K562 (cell line): ENCODE data around the gene DNMT3L. TPM values are rescaled to one million over a fixed set of nuclear protein-coding genes. Genes with fewer than 3 reads are reported as not detected.

Experiments
- ATAC-seq: fragments of 200-7000 bp; cut with Tn5 transposase; 3 replicates; pipeline ENCODE4 v1.9.1; 2020; ENCODE audit warnings: moderate library complexity
- BruUV-seq: library from RNA; stranded (reverse); fragments of 400-500 nt; replicated peaks from 2 replicates; lab custom pipeline; 2021; lab: Mats Ljungman, UMichigan
- CTCF ChIA-PET: fragments of 300-600 bp; formaldehyde crosslinking; extraction: SDS; loops from one replicate; lab custom pipeline; 2021; ENCODE audit warnings: low intra/inter-chr PET ratio; lab: Yijun Ruan, JAX
- POLR2A ChIA-PET: fragments of 300-600, 350-650 bp; sonication (Branson Sonifier 250); formaldehyde crosslinking; extraction: SDS; loops from one replicate; lab custom pipeline; 2021; ENCODE audit warnings: antibody characterized with exemption, inconsistent platforms; lab: Yijun Ruan, JAX
- DNase-seq, 4 experiments: peaks; one replicate each; pipeline versions ENCODE4 v3.0.0 to v3.0.0-alpha.2; 2011 to 2018; ENCODE audit warnings: low spot score in 3 of 4, mixed read lengths in 3 of 4; ENCODE audit errors: extremely low read depth in 1 of 4
- FAIRE-seq: peaks from 2 replicates; lab custom pipeline; 2011; peaks lifted over from hg19 to GRCh38; lab: Jason Lieb, UNC
- H2AFZ ChIP-seq: 2 replicates; pipeline ENCODE4 v1.6.0; 2011; ENCODE audit warnings: low read depth, low read length, control low read depth, inconsistent platforms
- H3K27ac ChIP-seq: fragments of 200-600 bp; 3 replicates; pipeline ENCODE4 v1.8.0; 2011; ENCODE audit warnings: low read depth, mild to moderate bottlenecking, control low read depth, inconsistent platforms, low read length, moderate library complexity, mixed read lengths; ENCODE audit errors: extremely low read depth
- H3K27me3 ChIP-seq, 2 experiments: fragments of 300-600 bp in 1 of 2; 2 replicates in 1 of 2; 3 replicates in 1 of 2; pipeline versions ENCODE4 v1.6.0 to v1.8.0; 2011; ENCODE audit warnings: inconsistent platforms in 2 of 2, low read length in 2 of 2, mild to moderate bottlenecking in 1 of 2, mixed read lengths in 1 of 2, moderate library complexity in 1 of 2; ENCODE audit not compliant: control insufficient read depth in 2 of 2, insufficient read depth in 2 of 2
- H3K36me3 ChIP-seq: fragments of 300-600 bp; 3 replicates; pipeline ENCODE4 v1.8.0; 2011; ENCODE audit warnings: mild to moderate bottlenecking, low read length, inconsistent platforms; ENCODE audit not compliant: control insufficient read depth, insufficient read depth
- H3K4me1 ChIP-seq, 2 experiments: fragments of 200-600 bp in 1 of 2; replicated peaks in 1 of 2; 2 replicates in 1 of 2; 3 replicates in 1 of 2; pipeline versions ENCODE4 v1.5.1 to v1.8.0; 2011; ENCODE audit warnings: inconsistent platforms in 2 of 2, low read length in 2 of 2, mild to moderate bottlenecking in 1 of 2, mixed read lengths in 1 of 2, moderate library complexity in 1 of 2; ENCODE audit not compliant: control insufficient read depth in 2 of 2, insufficient read depth in 2 of 2
- H3K4me2 ChIP-seq: 2 replicates; pipeline ENCODE4 v1.6.1; 2011; ENCODE audit warnings: low read length, control low read depth, inconsistent platforms, mixed read lengths; ENCODE audit not compliant: insufficient read depth
- H3K4me3 ChIP-seq: fragments of 200-600 bp; sonication (generic), shearing (Covaris generic); 2 replicates; pipeline ENCODE4 v1.5.1; 2016; ENCODE audit warnings: control low read depth, inconsistent platforms
- H3K79me2 ChIP-seq: fragments of 200-600 bp; 3 replicates; pipeline ENCODE4 v1.8.0; 2011; ENCODE audit warnings: low read length, inconsistent platforms; ENCODE audit not compliant: control insufficient read depth, insufficient read depth
- H3K9ac ChIP-seq, 2 experiments: 2 replicates each; pipeline versions ENCODE4 v1.6.0 to v1.6.1; 2011; ENCODE audit warnings: low read depth in 2 of 2, low read length in 2 of 2, control low read depth in 1 of 2, inconsistent platforms in 1 of 2, mild to moderate bottlenecking in 1 of 2, mixed read lengths in 1 of 2; ENCODE audit not compliant: insufficient read depth in 1 of 2
- H3K9me1 ChIP-seq: one replicate; pipeline ENCODE4 v1.6.0; 2011; ENCODE audit warnings: inconsistent platforms, mild to moderate bottlenecking, low read length, moderate library complexity; ENCODE audit not compliant: control insufficient read depth, insufficient read depth
- H3K9me3 ChIP-seq: replicated peaks from 2 replicates; pipeline ENCODE4 v1.5.1; 2011; ENCODE audit warnings: low read depth, low read length, inconsistent platforms; ENCODE audit not compliant: control insufficient read depth, insufficient read depth
- H4K20me1 ChIP-seq: replicated peaks from 2 replicates; pipeline ENCODE4 v1.6.1; 2011; ENCODE audit warnings: low read length, inconsistent platforms, mixed read lengths; ENCODE audit not compliant: control insufficient read depth, insufficient read depth
- ATF1 ChIP-seq, 2 experiments: fragments of 450-650 bp in 1 of 2; IDR thresholded peaks; 2 replicates each; pipeline ENCODE4 v1.6.1; 2016; ENCODE audit warnings: missing compliant biosample characterization in 1 of 2, missing genetic modification characterization in 1 of 2
- CBFB ChIP-seq: sonication (generic); formaldehyde crosslinking; IDR thresholded peaks from 2 replicates; pipeline ENCODE4 v1.4.0; 2020; ENCODE audit warnings: mild to moderate bottlenecking, missing genetic modification reagents
- EWSR1 ChIP-seq: fragments of 450-650 bp; IDR thresholded peaks from 2 replicates; pipeline ENCODE4 v1.6.1; 2018; ENCODE audit warnings: borderline replicate concordance, mild to moderate bottlenecking, low read depth, moderate library complexity; ENCODE audit not compliant: partially characterized antibody
- GTF2E2 ChIP-seq: fragments of 200-800 bp; sonication (Bioruptor generic); IDR thresholded peaks from 2 replicates; pipeline ENCODE4 v1.6.1; 2016; ENCODE audit warnings: missing genetic modification characterization, missing compliant biosample characterization
- HNRNPH1 ChIP-seq: fragments of 200-400 bp; formaldehyde crosslinking; optimal IDR thresholded peaks from 2 replicates; pipeline ENCODE3; 2017; ENCODE audit warnings: low read depth, mild to moderate bottlenecking, low read length, moderate library complexity
- MECOM ChIP-seq: fragments of 250-450 bp; sonication (Bioruptor Pico); IDR thresholded peaks from 2 replicates; pipeline ENCODE4 v1.8.0; 2022; ENCODE audit warnings: inconsistent platforms
- NCOA1 ChIP-seq: fragments of 450-650 bp; IDR thresholded peaks from 2 replicates; pipeline ENCODE4 v1.6.1; 2016; ENCODE audit warnings: low read depth
- RBM34 ChIP-seq: fragments of 200-400 bp; formaldehyde crosslinking; IDR thresholded peaks from 2 replicates; pipeline ENCODE4 v1.6.1; 2018; ENCODE audit warnings: low read length, borderline replicate concordance; ENCODE audit not compliant: insufficient read depth
- RBM39 ChIP-seq: fragments of 200-400 bp; formaldehyde crosslinking; optimal IDR thresholded peaks from 2 replicates; pipeline ENCODE3; 2018; ENCODE audit warnings: low read depth, low read length
- RHOXF2B ChIP-seq: fragments of 250-450 bp; sonication (Bioruptor Pico); conservative IDR thresholded peaks from 2 replicates; pipeline ENCODE4 v1.5.1; 2021
- SREBF2 ChIP-seq: sonication (generic); formaldehyde crosslinking; IDR thresholded peaks from 2 replicates; pipeline ENCODE4 v1.4.0; 2020; ENCODE audit warnings: mild to moderate bottlenecking, missing genetic modification reagents
- U2AF2 ChIP-seq: fragments of 200-400 bp; formaldehyde crosslinking; optimal IDR thresholded peaks from 2 replicates; pipeline ENCODE3; 2017; ENCODE audit warnings: low read depth, mild to moderate bottlenecking, low read length
- ZNF133 ChIP-seq: fragments of 250-450 bp; sonication (Bioruptor Pico); IDR thresholded peaks from 2 replicates; pipeline ENCODE4 v1.4.0; 2020; ENCODE audit warnings: mild to moderate bottlenecking
- ZNF263 ChIP-seq: sonication (generic); formaldehyde crosslinking; IDR thresholded peaks from 2 replicates; pipeline ENCODE4 v1.8.0; 2022; ENCODE audit warnings: mild to moderate bottlenecking, missing genetic modification reagents, borderline replicate concordance
- ZNF75A ChIP-seq: fragments of 450-650 bp; formaldehyde crosslinking; IDR thresholded peaks from 2 replicates; pipeline ENCODE4 v1.4.0; 2020; ENCODE audit warnings: mild to moderate bottlenecking
- ZNF830 ChIP-seq: fragments of 250-450 bp; sonication (Bioruptor Pico); IDR thresholded peaks from 2 replicates; pipeline ENCODE4 v1.5.0; 2021; ENCODE audit warnings: mild to moderate bottlenecking
- WGBS: fragments of 100-300 bp; shearing (Covaris generic); methylation state at CpG from one replicate; pipeline ENCODE4 v1.1.6; 2016; ENCODE audit warnings: low coverage, mixed read lengths; ENCODE audit not compliant: insufficient coverage; ENCODE audit errors: missing lambda C conversion rate; 5-methylcytosine and 5-hydroxymethylcytosine counted together
- in situ Hi-C: fragments of 300-500 bp; cut with MboI; formaldehyde crosslinking; loops from 4 replicates; pipeline ENCODE4 v1.15.0; 2018; ENCODE audit warnings: inconsistent platforms, mixed read lengths
- intact Hi-C: fragments of 100-400 bp; cut with micrococcal nuclease; formaldehyde crosslinking; loops from 2 replicates; pipeline ENCODE4 v1.14.2; 2022
- polyA plus RNA-seq, 8 experiments: library from polyadenylated mRNA; depleted of rRNA in 4 of 8; stranded (reverse) in 5 of 8; unstranded in 3 of 8; fragments of >200 nt; fragmentation: Nextera tagmentation in 2 of 8; fragmentation: Illumina TruSeq in 1 of 8; extraction: Ambion mirVana in 2 of 8; extraction: Trizol in 1 of 8; gene quantifications; 2 replicates each; pipeline versions ENCODE4 v1.2.1 to v1.2.3, GENCODE V29; 2011 to 2014; ENCODE audit warnings: inconsistent platforms in 1 of 8, missing spikeins in 1 of 8
- total RNA-seq, 7 experiments: library from RNA; depleted of rRNA in 6 of 7; stranded (reverse); fragments of >200 nt in 6 of 7; fragmentation: Illumina TruSeq in 2 of 7; extraction: Trizol in 2 of 7; gene quantifications; 2 replicates each; pipeline versions ENCODE4 v1.2.1 to v1.2.3, GENCODE V29; 2011 to 2021; ENCODE audit warnings: low replicate concordance in 1 of 7
- TF ChIP-seq, protein P1 (sequence below): fragments of 250-450 bp; sonication (Bioruptor Pico); IDR thresholded peaks from 2 replicates; pipeline ENCODE4 v1.5.1; 2021; ENCODE audit warnings: mild to moderate bottlenecking
- TF ChIP-seq, protein P2 (sequence below): fragments of 250-450 bp; sonication (Bioruptor Pico); IDR thresholded peaks from 2 replicates; pipeline ENCODE4 v1.6.1; 2021; ENCODE audit warnings: mild to moderate bottlenecking

Gene DNMT3L
- total and polyA plus RNA-seq, 9 of the 15 experiments (the other 6 are each of a cell fraction or from before 2014, with no cell fraction given), result 0.08 TPM; not detected in 8

DNA sequence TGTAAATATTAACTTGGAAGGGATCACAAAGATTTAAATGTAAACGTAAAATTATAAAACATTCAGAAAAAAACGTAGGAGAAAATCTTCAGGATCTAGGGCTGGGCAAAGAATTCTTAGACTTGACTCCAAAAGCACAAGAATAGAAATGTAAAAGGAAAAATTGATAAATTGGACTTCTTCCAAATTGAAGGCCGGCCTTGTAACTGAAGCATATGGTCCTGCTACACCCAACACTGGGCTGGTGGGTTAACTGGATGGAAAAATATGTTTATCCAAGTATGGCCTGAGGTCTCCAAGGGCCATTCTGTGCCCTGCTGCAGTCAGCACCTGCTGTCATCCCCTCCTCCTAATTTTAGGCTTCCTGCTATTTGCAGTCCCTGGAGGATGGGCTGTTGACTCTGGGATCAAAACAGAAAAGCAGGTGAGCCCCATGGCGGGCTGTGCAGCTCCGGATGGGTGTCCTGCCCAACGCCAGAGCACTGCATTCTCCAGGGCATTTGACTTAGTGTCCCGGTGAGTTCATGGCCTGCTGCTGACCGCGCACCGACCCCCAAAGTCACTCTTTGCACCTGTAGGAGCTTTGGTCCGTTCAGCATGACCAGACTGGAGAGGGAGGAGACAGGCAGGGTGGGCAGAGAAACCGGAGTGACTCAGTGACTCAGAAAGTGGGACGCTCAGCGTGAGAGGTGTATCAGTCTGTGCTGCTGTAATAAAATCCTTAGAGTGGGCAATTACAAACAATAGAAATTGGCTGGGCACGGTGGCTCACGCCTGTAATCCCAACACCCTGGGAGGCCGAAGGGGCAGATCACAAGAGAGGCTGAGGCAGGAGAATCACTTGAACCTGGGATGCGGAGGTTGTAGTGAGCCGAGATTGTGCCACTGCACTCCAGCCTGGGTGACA, 17.9 kb upstream of the DNMT3L start (continued):
- TF ChIP-seq, protein P1, sequence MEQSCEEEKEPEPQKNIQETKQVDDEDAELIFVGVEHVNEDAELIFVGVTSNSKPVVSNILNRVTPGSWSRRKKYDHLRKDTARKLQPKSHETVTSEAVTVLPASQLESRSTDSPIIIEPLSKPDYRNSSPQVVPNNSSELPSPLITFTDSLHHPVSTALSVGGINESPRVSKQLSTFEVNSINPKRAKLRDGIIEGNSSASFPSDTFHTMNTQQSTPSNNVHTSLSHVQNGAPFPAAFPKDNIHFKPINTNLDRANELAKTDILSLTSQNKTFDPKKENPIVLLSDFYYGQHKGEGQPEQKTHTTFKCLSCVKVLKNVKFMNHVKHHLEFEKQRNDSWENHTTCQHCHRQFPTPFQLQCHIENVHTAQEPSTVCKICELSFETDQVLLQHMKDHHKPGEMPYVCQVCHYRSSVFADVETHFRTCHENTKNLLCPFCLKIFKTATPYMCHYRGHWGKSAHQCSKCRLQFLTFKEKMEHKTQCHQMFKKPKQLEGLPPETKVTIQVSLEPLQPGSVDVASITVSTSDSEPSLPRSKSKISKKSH, result no peak
- no peak for TF ChIP-seq SREBF2 (CRISPR knock-in tag)
- no peak for TF ChIP-seq ZNF263 (CRISPR knock-in tag)
- no peak for TF ChIP-seq ATF1 (CRISPR knock-in tag; IDR thresholded peaks at IDR 0.05)
- TF ChIP-seq ATF1 (tag; IDR thresholded peaks at IDR 0.05), result no peak
- TF ChIP-seq ZNF133, result no peak
- no peak for TF ChIP-seq RBM39

DNA sequence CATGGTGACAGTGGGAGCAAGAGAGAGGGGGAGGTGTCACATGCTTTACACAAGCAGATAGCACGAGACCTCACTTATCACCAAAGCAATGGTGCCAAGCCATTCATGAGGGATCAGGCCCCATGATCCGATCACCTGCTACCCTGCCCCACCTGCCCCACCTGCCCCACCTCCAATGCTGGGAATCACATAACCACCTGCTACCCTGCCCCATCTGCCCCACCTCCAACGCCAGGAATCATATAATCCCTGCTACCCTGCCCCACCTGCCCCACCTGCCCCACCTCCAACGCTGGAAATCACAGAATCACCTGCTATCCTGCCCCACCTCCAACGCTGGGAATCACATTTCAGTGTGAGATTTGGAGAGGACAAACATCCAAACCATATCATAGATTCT, 13.3 kb upstream of the DNMT3L start:
- Histone ChIP-seq H3K4me1 (peaks cover 0 to 16% of the 10 kb centered on the region in 2 experiments; a peak in 1 of 5 replicates), H4K20me1 (no peaks in the 10 kb centered on the region; the same call in 1 of the 2 replicates), H3K27me3 (peaks cover 46 to 59% of the 10 kb centered on the region in 2 experiments), H3K36me3 (no peaks in the 10 kb centered on the region), H3K9ac (no peak overlapping the region), H3K9me3 (no peaks in the 10 kb centered on the region), H3K4me2 (no peak overlapping the region), H3K9me1 (no peaks in the 10 kb centered on the region)
- 0% methylated on average over 5 of the region's 5 CpGs for WGBS
- no TSS peak for BruUV-seq
- DNase-seq (no peak), FAIRE-seq (no peak), ATAC-seq (no peak)
- ChIA-PET CTCF (no interaction called here), POLR2A (no interaction called here)
- in situ Hi-C loops, result loop anchor here (25.0 kb wide), 1 partner anchor 113 kb away; no protein-coding TSS in a partner anchor
- intact Hi-C loops, result no loop called here
- TF ChIP-seq GTF2E2 (no peak), ZNF75A (CRISPR knock-in tag) (no peak), HNRNPH1 (no peak), RBM34 (no peak), ZNF830 (CRISPR knock-in tag) (no peak), EWSR1 (no peak), RHOXF2B (CRISPR knock-in tag) (no peak), MECOM (no peak), U2AF2 (no peak), CBFB (no peak), NCOA1 (no peak)
- TF ChIP-seq, protein P2, sequence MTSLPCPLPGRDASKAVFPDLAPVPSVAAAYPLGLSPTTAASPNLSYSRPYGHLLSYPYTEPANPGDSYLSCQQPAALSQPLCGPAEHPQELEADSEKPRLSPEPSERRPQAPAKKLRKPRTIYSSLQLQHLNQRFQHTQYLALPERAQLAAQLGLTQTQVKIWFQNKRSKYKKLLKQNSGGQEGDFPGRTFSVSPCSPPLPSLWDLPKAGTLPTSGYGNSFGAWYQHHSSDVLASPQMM (CRISPR knock-in tag), result no peak
- TF ChIP-seq, all 486 proteins: peak for 0
- H3K4me3 ChIP-seq, result no peak overlapping the region
- H3K79me2 ChIP-seq, result no peaks in the 10 kb centered on the region
- no peak overlapping the region for H3K27ac ChIP-seq
- H2AFZ ChIP-seq, result no peak overlapping the region
